ENCODE measurements around the gene WFIKKN1.

The WFIKKN1 gene

DNA sequence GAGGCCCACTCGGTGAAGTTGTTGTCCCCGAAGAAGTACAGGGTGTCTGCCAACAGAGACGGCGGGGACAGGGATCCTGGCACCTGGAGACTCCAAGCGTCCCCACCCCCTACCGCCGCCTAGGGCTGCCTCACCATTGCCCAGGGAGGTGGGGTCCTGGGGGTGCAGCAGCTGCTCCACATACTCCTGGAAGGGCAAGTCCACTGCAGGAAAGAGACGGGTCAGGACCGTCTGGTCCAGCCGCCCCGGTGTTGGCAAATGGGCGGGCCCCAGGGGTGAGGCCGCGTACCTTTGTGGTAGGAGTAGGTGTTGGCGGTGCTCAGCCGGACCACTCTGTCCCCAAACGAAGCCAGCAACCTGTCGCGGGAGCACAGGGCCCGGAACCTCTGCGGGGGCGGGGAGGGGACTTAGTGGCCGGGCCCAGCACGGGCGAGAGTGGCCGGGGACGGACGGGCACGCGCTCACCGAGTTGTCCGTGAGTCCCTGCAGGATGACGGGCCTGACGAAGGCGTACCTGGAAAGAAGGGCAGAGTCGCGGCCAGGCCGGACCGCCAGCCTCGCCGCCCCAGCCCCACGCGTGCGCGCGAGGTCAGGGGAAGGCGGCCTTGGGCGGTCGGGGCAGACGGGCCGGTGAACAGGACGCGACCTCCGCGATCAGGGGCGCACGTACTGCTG, 52.7 kb downstream of the WFIKKN1 start (continued):
- TF ChIP-seq PRDM4 (tag by site-specific recombination; IDR thresholded peaks at IDR 0.05) (no peak), ZNF398 (tag by site-specific recombination; IDR thresholded peaks at IDR 0.05) (peak; percentile 42; the same call in 1 of the 2 replicates), ZNF677 (tag by site-specific recombination; IDR thresholded peaks at IDR 0.05) (no peak), ZNF280D (tag by site-specific recombination; IDR thresholded peaks at IDR 0.05) (no peak), RBAK (tag by site-specific recombination; IDR thresholded peaks at IDR 0.05) (no peak), TRIM28 (IDR thresholded peaks at IDR 0.05; ENCODE audit: borderline replicate concordance, low read length) (no peak), ZXDB (tag by site-specific recombination; IDR thresholded peaks at IDR 0.05) (peak; percentile 94), CTCF (tag by site-specific recombination; IDR thresholded peaks at IDR 0.05) (0 out of 2 replicates have a peak, but pooled peaks have one; percentile 22), SCRT1 (tag by site-specific recombination; IDR thresholded peaks at IDR 0.05; ENCODE audit: borderline replicate concordance) (peak; percentile 65), PRDM1 (tag by site-specific recombination; IDR thresholded peaks at IDR 0.05) (no peak), ZNF701 (tag by site-specific recombination; IDR thresholded peaks at IDR 0.05) (no peak), ZNF112 (tag by site-specific recombination; IDR thresholded peaks at IDR 0.05) (no peak), HOXA7 (CRISPR knock-in tag; IDR thresholded peaks at IDR 0.05; ENCODE audit: borderline replicate concordance) (no peak), ZNF473 (tag by site-specific recombination; IDR thresholded peaks at IDR 0.05) (no peak), ELK4 (IDR thresholded peaks at IDR 0.05; ENCODE audit: borderline replicate concordance, low read depth, low read length) (no peak), KLF16 (tag by site-specific recombination; IDR thresholded peaks at IDR 0.05) (peak; percentile 74; the same call in 1 of the 2 replicates), ZNF529 (tag by site-specific recombination; IDR thresholded peaks at IDR 0.05; ENCODE audit: insufficient replicate concordance) (no peak), ZNF433 (tag by site-specific recombination; IDR thresholded peaks at IDR 0.05; ENCODE audit: low read depth) (no peak), KLF8 (tag by site-specific recombination; IDR thresholded peaks at IDR 0.05) (peak; percentile 97), ZBTB48 (tag by site-specific recombination; IDR thresholded peaks at IDR 0.05) (peak; percentile 33; the same call in 1 of the 2 replicates), ZIC2 (tag by site-specific recombination; IDR thresholded peaks at IDR 0.05) (no peak; the same call in 1 of the 2 replicates)
- TF ChIP-seq, protein P1, sequence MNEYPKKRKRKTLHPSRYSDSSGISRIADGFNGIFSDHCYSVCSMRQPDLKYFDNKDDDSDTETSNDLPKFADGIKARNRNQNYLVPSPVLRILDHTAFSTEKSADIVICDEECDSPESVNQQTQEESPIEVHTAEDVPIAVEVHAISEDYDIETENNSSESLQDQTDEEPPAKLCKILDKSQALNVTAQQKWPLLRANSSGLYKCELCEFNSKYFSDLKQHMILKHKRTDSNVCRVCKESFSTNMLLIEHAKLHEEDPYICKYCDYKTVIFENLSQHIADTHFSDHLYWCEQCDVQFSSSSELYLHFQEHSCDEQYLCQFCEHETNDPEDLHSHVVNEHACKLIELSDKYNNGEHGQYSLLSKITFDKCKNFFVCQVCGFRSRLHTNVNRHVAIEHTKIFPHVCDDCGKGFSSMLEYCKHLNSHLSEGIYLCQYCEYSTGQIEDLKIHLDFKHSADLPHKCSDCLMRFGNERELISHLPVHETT (tag by site-specific recombination; IDR thresholded peaks at IDR 0.05), result no peak; the same call in none of the 2 replicates
- TF ChIP-seq, protein P2, sequence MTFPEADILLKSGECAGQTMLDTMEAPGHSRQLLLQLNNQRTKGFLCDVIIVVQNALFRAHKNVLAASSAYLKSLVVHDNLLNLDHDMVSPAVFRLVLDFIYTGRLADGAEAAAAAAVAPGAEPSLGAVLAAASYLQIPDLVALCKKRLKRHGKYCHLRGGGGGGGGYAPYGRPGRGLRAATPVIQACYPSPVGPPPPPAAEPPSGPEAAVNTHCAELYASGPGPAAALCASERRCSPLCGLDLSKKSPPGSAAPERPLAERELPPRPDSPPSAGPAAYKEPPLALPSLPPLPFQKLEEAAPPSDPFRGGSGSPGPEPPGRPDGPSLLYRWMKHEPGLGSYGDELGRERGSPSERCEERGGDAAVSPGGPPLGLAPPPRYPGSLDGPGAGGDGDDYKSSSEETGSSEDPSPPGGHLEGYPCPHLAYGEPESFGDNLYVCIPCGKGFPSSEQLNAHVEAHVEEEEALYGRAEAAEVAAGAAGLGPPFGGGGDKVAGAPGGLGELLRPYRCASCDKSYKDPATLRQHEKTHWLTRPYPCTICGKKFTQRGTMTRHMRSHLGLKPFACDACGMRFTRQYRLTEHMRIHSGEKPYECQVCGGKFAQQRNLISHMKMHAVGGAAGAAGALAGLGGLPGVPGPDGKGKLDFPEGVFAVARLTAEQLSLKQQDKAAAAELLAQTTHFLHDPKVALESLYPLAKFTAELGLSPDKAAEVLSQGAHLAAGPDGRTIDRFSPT (tag by site-specific recombination; IDR thresholded peaks at IDR 0.05), result peak; percentile 90; the same call in 1 of the 2 replicates
- TF ChIP-seq, protein P3, sequence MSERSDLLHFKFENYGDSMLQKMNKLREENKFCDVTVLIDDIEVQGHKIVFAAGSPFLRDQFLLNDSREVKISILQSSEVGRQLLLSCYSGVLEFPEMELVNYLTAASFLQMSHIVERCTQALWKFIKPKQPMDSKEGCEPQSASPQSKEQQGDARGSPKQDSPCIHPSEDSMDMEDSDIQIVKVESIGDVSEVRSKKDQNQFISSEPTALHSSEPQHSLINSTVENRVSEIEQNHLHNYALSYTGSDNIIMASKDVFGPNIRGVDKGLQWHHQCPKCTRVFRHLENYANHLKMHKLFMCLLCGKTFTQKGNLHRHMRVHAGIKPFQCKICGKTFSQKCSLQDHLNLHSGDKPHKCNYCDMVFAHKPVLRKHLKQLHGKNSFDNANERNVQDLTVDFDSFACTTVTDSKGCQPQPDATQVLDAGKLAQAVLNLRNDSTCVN (tag by site-specific recombination; optimal IDR thresholded peaks at IDR 0.05), result peak; percentile 97

Data from HEK293 (cell line).